Subcutaneous adipose tissue (tissue), 4 donors: Measurements from ENCODE around the gene SHLD1. TPM values are rescaled to one million over a fixed set of nuclear protein-coding genes. Genes with fewer than 3 reads are reported as not detected.

Experiments used
- CTCF ChIP-seq: fragments of 450-650 bp; IDR thresholded peaks from one replicate; pipeline ENCODE4 v1.5.1; 2016; ENCODE audit warnings: low read depth, mild to moderate bottlenecking, control low read depth, antibody characterized with exemption, moderate library complexity
- total RNA-seq, 4 donors: library from RNA; depleted of rRNA; stranded (reverse); fragments of >200 nt; gene quantifications; one replicate each; pipeline ENCODE4 v1.1.0, GENCODE V29; 2016

SHLD1 gene
- total RNA-seq, 4 donors from 2014 or later = 1.3 to 7.7 (median 2.9) TPM

GRCh38 chr20:5831539-5832237 lies 81.5 kb downstream of the SHLD1 start:
- no peak for TF ChIP-seq CTCF

- TF ChIP-seq CTCF = no peak
These were observed 83.2 kb downstream of the SHLD1 start for GRCh38 chr20:5833309-5833941.

GRCh38 chr20:5834436-5835005 lies 84.3 kb downstream of the SHLD1 start:
- no peak for TF ChIP-seq CTCF

DNA sequence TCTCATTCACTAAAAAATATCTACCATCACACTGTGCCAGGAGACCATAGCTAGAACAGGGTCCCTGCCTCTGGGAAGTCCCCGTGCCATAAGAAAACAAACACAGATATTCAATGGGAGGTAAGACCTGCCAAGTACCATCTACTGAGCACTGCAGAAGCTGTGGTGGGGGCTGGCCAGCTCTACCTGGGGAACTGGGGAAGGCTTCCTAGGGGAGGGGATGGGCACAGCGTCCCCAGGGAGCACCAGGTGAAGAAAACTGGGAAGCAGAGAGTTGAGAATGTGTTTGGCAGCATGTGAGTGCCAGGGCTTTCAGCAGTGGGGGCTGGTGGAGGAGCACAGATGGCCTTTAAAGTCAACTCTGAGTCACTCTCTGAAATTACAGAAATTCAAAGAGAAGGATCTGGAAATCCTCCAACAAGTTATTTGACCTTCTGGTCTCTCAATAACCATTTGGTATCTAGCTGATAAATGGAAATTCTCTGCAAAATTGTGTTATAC lies 85.2 kb downstream of the SHLD1 start:
- TF ChIP-seq CTCF = no peak

DNA sequence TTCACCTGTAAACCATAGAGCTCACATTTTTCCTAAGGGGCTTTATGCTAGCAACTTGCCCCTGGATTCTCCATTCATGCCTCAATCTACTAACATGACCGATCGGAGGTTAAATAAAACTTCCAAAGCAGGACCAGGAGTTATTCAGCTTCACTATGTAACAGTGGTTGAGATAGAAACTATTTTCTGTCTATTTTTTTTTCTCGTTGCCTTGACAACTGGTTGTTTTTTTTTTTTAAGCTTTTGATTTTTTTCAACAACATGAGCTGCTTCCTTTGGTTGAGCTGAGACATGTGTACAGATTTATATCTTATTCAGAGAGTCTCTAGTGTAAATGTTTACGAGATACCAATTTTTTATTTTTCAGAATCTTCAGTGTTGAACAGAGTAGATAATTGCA lies 85.7 kb downstream of the SHLD1 start:
- no peak for TF ChIP-seq CTCF

- TF ChIP-seq CTCF = no peak
These were observed 86.4 kb downstream of the SHLD1 start for GRCh38 chr20:5836569-5836968.

GRCh38 chr20:5840411-5841002 lies 90.3 kb downstream of the SHLD1 start:
- no peak for TF ChIP-seq CTCF
